OCI-LY7 (cell line): ENCODE data around the gene ERBB2.

ENCODE experiments used
- EZH2phosphoT487 ChIP-seq: fragments of 200-600 bp; sonication (generic); IDR thresholded peaks from 2 replicates; pipeline ENCODE4 v1.6.1; 2018; ENCODE audit warnings: low read depth, borderline replicate concordance, mild to moderate bottlenecking, mixed run types, antibody characterized with exemption, low read length, moderate library complexity, mixed read lengths
- TF ChIP-seq, protein P1 (sequence below): fragments of 200-600 bp; sonication (generic); conservative IDR thresholded peaks from 2 replicates; pipeline ENCODE4 v1.5.1; 2014; ENCODE audit warnings: mild to moderate bottlenecking, antibody characterized with exemption, low read length, moderate library complexity, mixed read lengths

DNA sequence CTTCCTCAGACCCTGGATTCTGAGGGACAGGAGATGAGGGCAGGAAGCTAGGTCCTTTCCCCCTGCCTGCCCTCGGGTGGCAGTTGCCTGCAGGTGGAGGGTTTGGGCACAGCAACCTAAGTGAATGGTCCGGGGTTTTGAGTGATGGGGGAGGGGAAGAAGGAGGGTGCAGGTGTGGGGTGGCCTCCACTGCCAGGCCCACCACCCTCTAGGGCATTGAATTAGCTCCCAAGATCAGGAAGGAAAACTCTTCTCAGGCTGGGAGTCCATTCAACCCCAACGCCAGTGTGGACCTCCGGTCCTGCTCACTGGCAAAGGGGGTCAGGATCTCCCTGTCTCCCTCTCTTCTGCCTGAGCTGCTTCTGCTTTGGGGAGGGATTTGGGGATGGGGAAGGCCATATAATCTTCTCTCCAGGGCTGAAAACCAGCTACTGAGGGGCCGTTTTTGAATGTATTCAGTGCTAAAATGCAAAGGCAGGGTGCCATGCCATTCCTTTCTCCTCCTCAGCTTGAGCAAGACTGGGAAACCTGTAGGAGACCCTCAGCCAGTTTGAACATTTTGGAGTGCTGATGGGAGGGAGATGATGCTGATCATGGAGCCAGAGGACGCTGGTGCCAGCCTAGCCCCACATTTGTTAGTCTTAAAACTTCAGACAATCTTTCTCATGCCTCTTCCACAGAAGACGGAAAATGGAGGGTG, 56.7 kb downstream of the ERBB2 start:
- TF ChIP-seq, protein P1, sequence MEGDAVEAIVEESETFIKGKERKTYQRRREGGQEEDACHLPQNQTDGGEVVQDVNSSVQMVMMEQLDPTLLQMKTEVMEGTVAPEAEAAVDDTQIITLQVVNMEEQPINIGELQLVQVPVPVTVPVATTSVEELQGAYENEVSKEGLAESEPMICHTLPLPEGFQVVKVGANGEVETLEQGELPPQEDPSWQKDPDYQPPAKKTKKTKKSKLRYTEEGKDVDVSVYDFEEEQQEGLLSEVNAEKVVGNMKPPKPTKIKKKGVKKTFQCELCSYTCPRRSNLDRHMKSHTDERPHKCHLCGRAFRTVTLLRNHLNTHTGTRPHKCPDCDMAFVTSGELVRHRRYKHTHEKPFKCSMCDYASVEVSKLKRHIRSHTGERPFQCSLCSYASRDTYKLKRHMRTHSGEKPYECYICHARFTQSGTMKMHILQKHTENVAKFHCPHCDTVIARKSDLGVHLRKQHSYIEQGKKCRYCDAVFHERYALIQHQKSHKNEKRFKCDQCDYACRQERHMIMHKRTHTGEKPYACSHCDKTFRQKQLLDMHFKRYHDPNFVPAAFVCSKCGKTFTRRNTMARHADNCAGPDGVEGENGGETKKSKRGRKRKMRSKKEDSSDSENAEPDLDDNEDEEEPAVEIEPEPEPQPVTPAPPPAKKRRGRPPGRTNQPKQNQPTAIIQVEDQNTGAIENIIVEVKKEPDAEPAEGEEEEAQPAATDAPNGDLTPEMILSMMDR, result peak; percentile 33; the same call in 1 of the 2 replicates
- no peak for TF ChIP-seq EZH2phosphoT487
